ENCODE results near the gene TTC24.
A peak's percentile ranks its signal among the peaks of the same experiment; 100 is the strongest.
"Not testable (repeated sequence)": the region's sequence is repeated elsewhere in the genome, so short reads cannot be mapped to it uniquely, and the experiment has no call there.

The TTC24 gene

GRCh38 chr1:156589546-156589945, 10.0 kb downstream of the TTC24 start:
- no peak for DNase-seq

GRCh38 chr1:156590326-156591180, 11.0 kb downstream of the TTC24 start:
- DNase-seq, result no peak

GRCh38 chr1:156591181-156591431, 11.6 kb downstream of the TTC24 start:
- DNase-seq, result no peak

- peak; percentile 52 to 76 (median 54) for DNase-seq
Measured at GRCh38 chr1:156591432-156592157, 12.1 kb downstream of the TTC24 start, which contains the start of gene NAXE. TSS of gene NAXE (plus strand) at chr1:156591776. CDS start at chr1:156591805, 29 bp downstream.

- DNase-seq, result no peak
Measured at GRCh38 chr1:156592158-156592909, 12.8 kb downstream of the TTC24 start.

GRCh38 chr1:156592910-156593660, 13.6 kb downstream of the TTC24 start:
- DNase-seq, result no peak

GRCh38 chr1:156593661-156593989, 14.1 kb downstream of the TTC24 start:
- DNase-seq, result no peak

- DNase-seq, result no peak
Measured at GRCh38 chr1:156594190-156594589, 14.7 kb downstream of the TTC24 start.

GRCh38 chr1:156595016-156595415, 15.5 kb downstream of the TTC24 start:
- no peak for DNase-seq

- no peak for DNase-seq
Measured at GRCh38 chr1:156596426-156596825, 16.9 kb downstream of the TTC24 start.

- DNase-seq, result no peak
Measured at GRCh38 chr1:156598125-156598524, 18.6 kb downstream of the TTC24 start.

GRCh38 chr1:156598731-156599432, 19.4 kb downstream of the TTC24 start:
- DNase-seq, result no peak

GRCh38 chr1:156599811-156600210, 20.3 kb downstream of the TTC24 start:
- DNase-seq, result peak in 1 of 5 experiments; percentile 57

- no peak for DNase-seq
Measured at GRCh38 chr1:156600733-156601121, 21.2 kb downstream of the TTC24 start.

GRCh38 chr1:156601122-156601830, 21.8 kb downstream of the TTC24 start, which contains the start of gene GPATCH4:
TSS of gene GPATCH4 (minus strand) at chr1:156601479.
- DNase-seq, result peak; percentile 30 to 87 (median 62)

- no peak for DNase-seq
Measured at GRCh38 chr1:156601892-156602291, 22.4 kb downstream of the TTC24 start.

- DNase-seq, result no peak
Measured at GRCh38 chr1:156602557-156602993, 23.1 kb downstream of the TTC24 start.

GRCh38 chr1:156607344-156607743, 27.8 kb downstream of the TTC24 start:
- not testable (repeated sequence) for DNase-seq

GRCh38 chr1:156608036-156608674, 28.6 kb downstream of the TTC24 start:
- peak in 3 of 5 experiments; percentile 39 to 81 (median 44) for DNase-seq

- DNase-seq, result peak in 3 of 5 experiments; percentile 43 to 62 (median 45)
Measured at GRCh38 chr1:156608981-156609380, 29.5 kb downstream of the TTC24 start.

- DNase-seq, result not testable (repeated sequence)
Measured at GRCh38 chr1:156610072-156610471, 30.5 kb downstream of the TTC24 start.

Data from T-helper 2 cell (primary cell).